Measurements from ENCODE around the gene ZMYND15.
"Not testable (repeated sequence)": the region's sequence is repeated elsewhere in the genome, so short reads cannot be mapped to it uniquely, and the experiment has no call there.

Gene ZMYND15

GRCh38 chr17:4710693-4711634 lies 28.7 kb upstream of the ZMYND15 start:
- no peak for DNase-seq (ENCODE audit: extremely low read depth, low read depth)
- TF ChIP-seq, protein P1, sequence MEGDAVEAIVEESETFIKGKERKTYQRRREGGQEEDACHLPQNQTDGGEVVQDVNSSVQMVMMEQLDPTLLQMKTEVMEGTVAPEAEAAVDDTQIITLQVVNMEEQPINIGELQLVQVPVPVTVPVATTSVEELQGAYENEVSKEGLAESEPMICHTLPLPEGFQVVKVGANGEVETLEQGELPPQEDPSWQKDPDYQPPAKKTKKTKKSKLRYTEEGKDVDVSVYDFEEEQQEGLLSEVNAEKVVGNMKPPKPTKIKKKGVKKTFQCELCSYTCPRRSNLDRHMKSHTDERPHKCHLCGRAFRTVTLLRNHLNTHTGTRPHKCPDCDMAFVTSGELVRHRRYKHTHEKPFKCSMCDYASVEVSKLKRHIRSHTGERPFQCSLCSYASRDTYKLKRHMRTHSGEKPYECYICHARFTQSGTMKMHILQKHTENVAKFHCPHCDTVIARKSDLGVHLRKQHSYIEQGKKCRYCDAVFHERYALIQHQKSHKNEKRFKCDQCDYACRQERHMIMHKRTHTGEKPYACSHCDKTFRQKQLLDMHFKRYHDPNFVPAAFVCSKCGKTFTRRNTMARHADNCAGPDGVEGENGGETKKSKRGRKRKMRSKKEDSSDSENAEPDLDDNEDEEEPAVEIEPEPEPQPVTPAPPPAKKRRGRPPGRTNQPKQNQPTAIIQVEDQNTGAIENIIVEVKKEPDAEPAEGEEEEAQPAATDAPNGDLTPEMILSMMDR (IDR thresholded peaks at IDR 0.05; ENCODE audit: low read depth, low read length, missing control alignments): no peak
- peak overlapping the region; percentile 68 for H3K4me3 ChIP-seq (replicated peaks; ENCODE audit: low read depth, low read length)

GRCh38 chr17:4711661-4712181 lies 27.9 kb upstream of the ZMYND15 start:
- TF ChIP-seq, protein P1 (IDR thresholded peaks at IDR 0.05; ENCODE audit: low read depth, low read length, missing control alignments): no peak
- peak overlapping the region; percentile 68 for H3K4me3 ChIP-seq (replicated peaks; ENCODE audit: low read depth, low read length)
- DNase-seq (ENCODE audit: extremely low read depth, low read depth): no peak

- TF ChIP-seq, protein P1 (IDR thresholded peaks at IDR 0.05; ENCODE audit: low read depth, low read length, missing control alignments): no peak
- DNase-seq (ENCODE audit: extremely low read depth, low read depth): no peak
Measured at GRCh38 chr17:4712526-4712925, 27.1 kb upstream of the ZMYND15 start.

GRCh38 chr17:4714340-4715062 lies 25.1 kb upstream of the ZMYND15 start:
- not testable (repeated sequence) for DNase-seq (ENCODE audit: extremely low read depth, low read depth); H3K4me3 ChIP-seq (replicated peaks; ENCODE audit: low read depth, low read length)

More at GRCh38 chr17:4712526-4712925, 27.1 kb upstream of the ZMYND15 start:
- no peak overlapping the region for H3K4me3 ChIP-seq (replicated peaks; ENCODE audit: low read depth, low read length)

- no peak for DNase-seq (ENCODE audit: extremely low read depth, low read depth)
- TF ChIP-seq, protein P1 (IDR thresholded peaks at IDR 0.05; ENCODE audit: low read depth, low read length, missing control alignments): no peak
- H3K4me3 ChIP-seq (replicated peaks; ENCODE audit: low read depth, low read length): no peak overlapping the region
Measured at GRCh38 chr17:4715063-4715744, 24.4 kb upstream of the ZMYND15 start.

DNA sequence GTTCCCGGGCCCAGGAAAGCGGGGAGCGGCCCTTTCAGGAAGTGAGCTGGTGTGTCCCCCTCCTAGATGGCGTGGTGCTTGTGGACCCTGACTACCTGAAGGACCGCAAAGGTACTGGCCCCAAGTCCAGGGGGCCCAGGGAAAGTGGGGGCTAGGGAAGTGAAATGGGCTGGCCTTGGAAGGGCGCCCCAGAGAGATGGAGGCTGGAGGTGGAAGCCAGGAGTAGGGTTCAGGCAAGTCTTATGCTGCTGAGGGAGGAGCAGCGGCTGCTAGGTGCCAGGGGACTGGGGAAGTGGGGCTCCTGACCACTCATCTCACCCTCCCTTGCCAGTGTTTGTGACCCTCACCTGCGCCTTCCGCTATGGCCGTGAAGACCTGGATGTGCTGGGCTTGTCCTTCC lies 23.6 kb upstream of the ZMYND15 start:
- DNase-seq (ENCODE audit: extremely low read depth, low read depth): no peak

More for the DNA sequence above, 23.6 kb upstream of the ZMYND15 start:
- TF ChIP-seq, protein P1 (IDR thresholded peaks at IDR 0.05; ENCODE audit: low read depth, low read length, missing control alignments): no peak
- H3K4me3 ChIP-seq (replicated peaks; ENCODE audit: low read depth, low read length): no peak overlapping the region

Measured in HFF-Myc (cell line).